HEK293 (cell line): ENCODE results near the gene SKOR1.

ENCODE experiments used
- BCL11A ChIP-seq: fragments of 450-650 bp; formaldehyde crosslinking; IDR thresholded peaks from 2 replicates; pipeline ENCODE4 v1.5.1; 2016; ENCODE audit warnings: low read depth, missing biosample characterization, missing genetic modification characterization
- KLF16 ChIP-seq: fragments of 450-650 bp; formaldehyde crosslinking; IDR thresholded peaks from 2 replicates; pipeline ENCODE4 v1.5.1; 2017; ENCODE audit warnings: missing biosample characterization, missing genetic modification characterization
- PBX3 ChIP-seq: sonication (generic); formaldehyde crosslinking; IDR thresholded peaks from 2 replicates; pipeline ENCODE4 v1.8.1; 2022; ENCODE audit warnings: mild to moderate bottlenecking, moderate library complexity, missing genetic modification reagents
- ZBTB1 ChIP-seq: fragments of 450-650 bp; formaldehyde crosslinking; IDR thresholded peaks from 2 replicates; pipeline ENCODE4 v1.5.1; 2016; ENCODE audit warnings: missing biosample characterization, missing genetic modification characterization
- ZBTB20 ChIP-seq: fragments of 450-650 bp; formaldehyde crosslinking; IDR thresholded peaks from 2 replicates; pipeline ENCODE4 v1.5.1; 2016; ENCODE audit warnings: missing biosample characterization, missing genetic modification characterization
- ZNF121 ChIP-seq: fragments of 450-650 bp; formaldehyde crosslinking; IDR thresholded peaks from 2 replicates; pipeline ENCODE4 v1.5.1; 2016; ENCODE audit warnings: missing biosample characterization, missing genetic modification characterization
- ZNF18 ChIP-seq: fragments of 450-650 bp; formaldehyde crosslinking; IDR thresholded peaks from 2 replicates; pipeline ENCODE4 v1.5.1; 2016; ENCODE audit warnings: missing biosample characterization, missing genetic modification characterization
- ZNF292 ChIP-seq: fragments of 450-650 bp; formaldehyde crosslinking; IDR thresholded peaks from 2 replicates; pipeline ENCODE4 v1.5.1; 2016; ENCODE audit warnings: low read depth, missing biosample characterization, missing genetic modification characterization, borderline replicate concordance
- ZNF501 ChIP-seq: fragments of 450-650 bp; formaldehyde crosslinking; IDR thresholded peaks from 2 replicates; pipeline ENCODE4 v1.5.1; 2016; ENCODE audit warnings: missing biosample characterization, missing genetic modification characterization
- ZNF548 ChIP-seq: fragments of 450-650 bp; formaldehyde crosslinking; IDR thresholded peaks from 2 replicates; pipeline ENCODE4 v1.5.1; 2016; ENCODE audit warnings: missing biosample characterization, missing genetic modification characterization
- ZNF600 ChIP-seq: fragments of 450-650 bp; formaldehyde crosslinking; IDR thresholded peaks from 2 replicates; pipeline ENCODE4 v1.5.1; 2016; ENCODE audit warnings: missing biosample characterization, missing genetic modification characterization
- TF ChIP-seq, protein P1 (sequence below): fragments of 450-650 bp; formaldehyde crosslinking; IDR thresholded peaks from 2 replicates; pipeline ENCODE4 v1.5.1; 2016; ENCODE audit warnings: missing biosample characterization, missing genetic modification characterization
- TF ChIP-seq, protein P2 (sequence below): fragments of 450-650 bp; formaldehyde crosslinking; IDR thresholded peaks from 2 replicates; pipeline ENCODE4 v1.5.1; 2016; ENCODE audit warnings: missing biosample characterization, missing genetic modification characterization

DNA sequence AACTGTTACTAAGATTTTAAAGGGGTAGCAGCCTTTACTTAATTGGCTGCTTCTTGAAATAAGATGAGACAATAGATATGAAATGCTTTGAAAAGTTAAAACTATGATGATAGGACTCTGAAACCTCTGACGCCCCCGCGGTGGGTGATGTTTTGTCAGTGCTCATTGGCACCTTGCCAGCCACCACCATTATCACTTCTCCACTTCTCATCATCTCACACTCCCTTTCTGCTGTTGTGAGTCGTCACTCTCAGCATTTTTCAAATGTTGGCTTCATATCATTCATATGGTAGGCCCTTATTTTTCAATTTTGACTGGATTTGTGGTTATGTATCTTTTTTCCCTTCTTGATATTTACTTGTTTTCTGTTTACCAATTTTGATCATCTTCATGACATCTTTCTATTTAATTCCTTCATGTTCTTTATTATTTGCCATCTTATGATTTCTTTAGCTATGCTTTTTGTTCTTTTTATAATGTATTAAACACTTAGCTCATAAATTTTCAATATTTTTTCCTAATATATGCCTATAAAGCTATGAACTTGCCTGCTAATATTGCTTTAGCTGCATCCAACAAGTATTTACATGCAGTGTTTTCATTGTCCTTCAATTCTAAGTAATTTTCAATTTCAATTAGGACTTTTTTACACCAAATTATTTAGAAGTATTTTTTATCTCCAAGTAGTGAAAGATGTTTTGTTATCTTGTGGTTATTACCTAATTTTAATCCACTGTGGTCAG lies 30.3 kb upstream of the SKOR1 start:
- TF ChIP-seq, protein P1, sequence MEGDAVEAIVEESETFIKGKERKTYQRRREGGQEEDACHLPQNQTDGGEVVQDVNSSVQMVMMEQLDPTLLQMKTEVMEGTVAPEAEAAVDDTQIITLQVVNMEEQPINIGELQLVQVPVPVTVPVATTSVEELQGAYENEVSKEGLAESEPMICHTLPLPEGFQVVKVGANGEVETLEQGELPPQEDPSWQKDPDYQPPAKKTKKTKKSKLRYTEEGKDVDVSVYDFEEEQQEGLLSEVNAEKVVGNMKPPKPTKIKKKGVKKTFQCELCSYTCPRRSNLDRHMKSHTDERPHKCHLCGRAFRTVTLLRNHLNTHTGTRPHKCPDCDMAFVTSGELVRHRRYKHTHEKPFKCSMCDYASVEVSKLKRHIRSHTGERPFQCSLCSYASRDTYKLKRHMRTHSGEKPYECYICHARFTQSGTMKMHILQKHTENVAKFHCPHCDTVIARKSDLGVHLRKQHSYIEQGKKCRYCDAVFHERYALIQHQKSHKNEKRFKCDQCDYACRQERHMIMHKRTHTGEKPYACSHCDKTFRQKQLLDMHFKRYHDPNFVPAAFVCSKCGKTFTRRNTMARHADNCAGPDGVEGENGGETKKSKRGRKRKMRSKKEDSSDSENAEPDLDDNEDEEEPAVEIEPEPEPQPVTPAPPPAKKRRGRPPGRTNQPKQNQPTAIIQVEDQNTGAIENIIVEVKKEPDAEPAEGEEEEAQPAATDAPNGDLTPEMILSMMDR (tag by site-specific recombination): no peak
- TF ChIP-seq KLF16 (tag by site-specific recombination) (no peak), ZNF292 (tag by site-specific recombination) (no peak), ZNF600 (tag by site-specific recombination) (no peak), ZBTB20 (tag by site-specific recombination) (no peak), ZNF121 (tag by site-specific recombination) (no peak), ZBTB1 (tag by site-specific recombination) (no peak), ZNF548 (tag by site-specific recombination) (no peak), BCL11A (tag by site-specific recombination) (no peak), PBX3 (no peak), ZNF18 (tag by site-specific recombination) (no peak), ZNF501 (tag by site-specific recombination) (no peak)
- TF ChIP-seq, protein P2, sequence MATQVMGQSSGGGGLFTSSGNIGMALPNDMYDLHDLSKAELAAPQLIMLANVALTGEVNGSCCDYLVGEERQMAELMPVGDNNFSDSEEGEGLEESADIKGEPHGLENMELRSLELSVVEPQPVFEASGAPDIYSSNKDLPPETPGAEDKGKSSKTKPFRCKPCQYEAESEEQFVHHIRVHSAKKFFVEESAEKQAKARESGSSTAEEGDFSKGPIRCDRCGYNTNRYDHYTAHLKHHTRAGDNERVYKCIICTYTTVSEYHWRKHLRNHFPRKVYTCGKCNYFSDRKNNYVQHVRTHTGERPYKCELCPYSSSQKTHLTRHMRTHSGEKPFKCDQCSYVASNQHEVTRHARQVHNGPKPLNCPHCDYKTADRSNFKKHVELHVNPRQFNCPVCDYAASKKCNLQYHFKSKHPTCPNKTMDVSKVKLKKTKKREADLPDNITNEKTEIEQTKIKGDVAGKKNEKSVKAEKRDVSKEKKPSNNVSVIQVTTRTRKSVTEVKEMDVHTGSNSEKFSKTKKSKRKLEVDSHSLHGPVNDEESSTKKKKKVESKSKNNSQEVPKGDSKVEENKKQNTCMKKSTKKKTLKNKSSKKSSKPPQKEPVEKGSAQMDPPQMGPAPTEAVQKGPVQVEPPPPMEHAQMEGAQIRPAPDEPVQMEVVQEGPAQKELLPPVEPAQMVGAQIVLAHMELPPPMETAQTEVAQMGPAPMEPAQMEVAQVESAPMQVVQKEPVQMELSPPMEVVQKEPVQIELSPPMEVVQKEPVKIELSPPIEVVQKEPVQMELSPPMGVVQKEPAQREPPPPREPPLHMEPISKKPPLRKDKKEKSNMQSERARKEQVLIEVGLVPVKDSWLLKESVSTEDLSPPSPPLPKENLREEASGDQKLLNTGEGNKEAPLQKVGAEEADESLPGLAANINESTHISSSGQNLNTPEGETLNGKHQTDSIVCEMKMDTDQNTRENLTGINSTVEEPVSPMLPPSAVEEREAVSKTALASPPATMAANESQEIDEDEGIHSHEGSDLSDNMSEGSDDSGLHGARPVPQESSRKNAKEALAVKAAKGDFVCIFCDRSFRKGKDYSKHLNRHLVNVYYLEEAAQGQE: no peak
